Esophagus muscularis mucosa (tissue), 4 donors: Measurements from ENCODE around the gene AUH. TPM values are rescaled to one million over a fixed set of nuclear protein-coding genes. Genes with fewer than 3 reads are reported as not detected.
A peak's percentile ranks its signal among the peaks of the same experiment; 100 is the strongest.

ENCODE experiments used
- DNase-seq: peaks from one replicate; pipeline ENCODE4 v3.0.0-alpha.2; 2017; ENCODE audit errors: extremely low spot score
- H3K27ac ChIP-seq, 4 donors: fragments of 200-600 bp; sonication (generic); replicated peaks in 1 of 4; 1 replicate in 3 of 4; 2 replicates in 1 of 4; pipeline ENCODE4 v1.5.1; 2016 to 2019; ENCODE audit warnings: mild to moderate bottlenecking in 1 of 4
- H3K27me3 ChIP-seq, 4 donors: fragments of 200-600 bp; sonication (generic); one replicate each; pipeline versions ENCODE4 v1.5.1 to v1.6.0; 2016 to 2019
- H3K36me3 ChIP-seq, 4 donors: fragments of 200-600 bp; sonication (generic); one replicate each; pipeline ENCODE4 v1.5.1; 2016 to 2019
- H3K4me1 ChIP-seq, 4 donors: fragments of 200-600 bp; sonication (generic); one replicate each; pipeline ENCODE4 v1.5.1; 2016 to 2019
- H3K4me3 ChIP-seq, 4 donors: fragments of 200-600 bp; sonication (generic); 1 replicate in 2 of 4; 2 replicates in 2 of 4; pipeline ENCODE4 v1.5.1; 2016 to 2019; ENCODE audit warnings: mild to moderate bottlenecking in 4 of 4, moderate library complexity in 1 of 4
- H3K9me3 ChIP-seq, 4 donors: fragments of 200-600 bp; sonication (generic); 1 replicate in 3 of 4; 2 replicates in 1 of 4; pipeline ENCODE4 v1.5.1; 2016 to 2019
- EP300 ChIP-seq: sonication (generic); formaldehyde crosslinking; IDR thresholded peaks from one replicate; pipeline ENCODE4 v1.6.1; 2017; ENCODE audit warnings: antibody characterized with exemption
- POLR2A ChIP-seq: fragments of 450-650 bp; IDR thresholded peaks from one replicate; pipeline ENCODE4 v1.6.1; 2017; ENCODE audit warnings: antibody characterized with exemption, moderate library complexity, mild to moderate bottlenecking, low read depth
- POLR2AphosphoS5 ChIP-seq, 2 donors: sonication (generic); formaldehyde crosslinking; IDR thresholded peaks; one replicate each; pipeline ENCODE4 v1.6.1; 2017; ENCODE audit warnings: antibody characterized with exemption in 2 of 2
- whole genome bisulfite sequencing: methylation state at CpG from one replicate; pipeline ENCODE4 v1.1.5; 2018; 5-methylcytosine and 5-hydroxymethylcytosine counted together
- intact Hi-C: fragments of 100-400 bp; cut with DNase I; formaldehyde crosslinking; loops from one replicate; pipeline ENCODE4 v1.15.1; 2023
- total RNA-seq, 4 donors: library from RNA; depleted of rRNA; stranded (reverse); fragments of >200 nt; gene quantifications; one replicate each; pipeline versions ENCODE4 v1.1.0 to v1.2.1, GENCODE V29; 2016
- TF ChIP-seq, protein P1 (sequence below), 3 experiments: fragments of 200-600 bp in 2 of 3; fragments of 450-650 bp in 1 of 3; sonication (generic) in 2 of 3; IDR thresholded peaks; one replicate each; pipeline ENCODE4 v1.5.1; 2017 to 2019; ENCODE audit warnings: antibody characterized with exemption in 3 of 3, mild to moderate bottlenecking in 2 of 3, moderate library complexity in 1 of 3

AUH gene
- total RNA-seq, 4 donors from 2014 or later = 17.7 to 29.9 (median 22.3) TPM

DNA sequence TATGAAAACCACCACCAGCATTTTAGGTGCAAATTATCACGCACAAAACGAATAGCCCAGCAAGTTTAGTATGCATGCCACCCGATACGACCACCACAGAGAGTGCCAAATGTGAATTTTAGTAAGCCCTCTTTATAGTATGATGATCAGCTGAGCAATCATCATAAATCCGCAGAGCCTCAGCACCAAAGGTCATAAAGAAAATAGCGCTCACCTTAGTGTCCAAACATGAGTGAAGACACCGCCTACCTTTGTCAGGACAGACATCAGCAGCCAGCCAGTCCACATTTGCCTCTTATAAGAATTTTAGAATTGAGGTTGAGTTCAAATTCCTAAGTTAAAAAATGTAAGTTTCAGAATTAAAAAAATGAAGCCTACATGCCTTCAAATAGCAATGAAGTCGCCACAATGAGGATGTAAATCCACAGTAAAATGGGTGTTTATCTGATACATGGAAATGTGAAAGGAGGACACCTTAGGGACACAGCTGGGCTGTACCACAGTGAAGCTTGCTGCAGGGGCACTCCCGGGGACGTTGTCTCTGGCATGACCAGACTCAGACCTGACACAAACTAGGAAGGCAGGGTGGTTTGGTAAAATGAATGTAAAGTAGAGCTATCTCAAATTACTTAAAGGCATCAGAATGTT is 149.0 kb downstream of the AUH start:
- intact Hi-C loops = no loop called here
- peak overlapping the region; percentile 52 to 62 (median 54) for H3K27ac ChIP-seq
- H3K4me3 ChIP-seq = peak overlapping the region in 1 of 4 donors; percentile 16
- no peak for TF ChIP-seq EP300
- TF ChIP-seq, protein P1, sequence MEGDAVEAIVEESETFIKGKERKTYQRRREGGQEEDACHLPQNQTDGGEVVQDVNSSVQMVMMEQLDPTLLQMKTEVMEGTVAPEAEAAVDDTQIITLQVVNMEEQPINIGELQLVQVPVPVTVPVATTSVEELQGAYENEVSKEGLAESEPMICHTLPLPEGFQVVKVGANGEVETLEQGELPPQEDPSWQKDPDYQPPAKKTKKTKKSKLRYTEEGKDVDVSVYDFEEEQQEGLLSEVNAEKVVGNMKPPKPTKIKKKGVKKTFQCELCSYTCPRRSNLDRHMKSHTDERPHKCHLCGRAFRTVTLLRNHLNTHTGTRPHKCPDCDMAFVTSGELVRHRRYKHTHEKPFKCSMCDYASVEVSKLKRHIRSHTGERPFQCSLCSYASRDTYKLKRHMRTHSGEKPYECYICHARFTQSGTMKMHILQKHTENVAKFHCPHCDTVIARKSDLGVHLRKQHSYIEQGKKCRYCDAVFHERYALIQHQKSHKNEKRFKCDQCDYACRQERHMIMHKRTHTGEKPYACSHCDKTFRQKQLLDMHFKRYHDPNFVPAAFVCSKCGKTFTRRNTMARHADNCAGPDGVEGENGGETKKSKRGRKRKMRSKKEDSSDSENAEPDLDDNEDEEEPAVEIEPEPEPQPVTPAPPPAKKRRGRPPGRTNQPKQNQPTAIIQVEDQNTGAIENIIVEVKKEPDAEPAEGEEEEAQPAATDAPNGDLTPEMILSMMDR (IDR thresholded peaks at IDR 0.05) = no peak
- TF ChIP-seq POLR2AphosphoS5 (IDR thresholded peaks at IDR 0.05) = no peak
- no peak for TF ChIP-seq POLR2A
- WGBS = 96% methylated on average over 10 of the region's 10 CpGs
- no peaks in the 10 kb centered on the region for H3K9me3 ChIP-seq
- no peak for DNase-seq
- H3K27me3 ChIP-seq = no peaks in the 10 kb centered on the region
- H3K4me1 ChIP-seq = peaks cover 8 to 25% (median 16%) of the 10 kb centered on the region in 4 donors
- peaks cover 0 to 19% (median 8%) of the 10 kb centered on the region in 4 donors for H3K36me3 ChIP-seq

DNA sequence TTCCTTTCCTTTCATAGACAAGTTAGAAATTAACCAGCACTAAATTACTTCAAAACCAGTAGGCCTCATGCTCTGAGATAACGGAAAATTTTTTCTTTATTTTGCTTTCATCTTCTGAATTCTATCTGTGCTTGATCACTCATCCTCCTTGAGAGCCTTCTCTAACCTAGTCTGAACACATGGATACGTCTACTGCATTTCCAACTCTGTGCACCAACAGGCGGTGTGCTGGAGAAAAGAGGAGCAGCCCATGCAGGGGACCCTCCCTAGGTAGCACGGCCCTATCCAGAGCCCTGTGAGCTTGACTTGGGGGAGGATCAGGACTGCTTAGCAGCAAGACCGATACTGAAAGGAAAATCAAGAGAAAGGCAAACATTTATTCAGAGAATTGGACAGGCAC is 149.8 kb downstream of the AUH start:
- TF ChIP-seq, protein P1 (IDR thresholded peaks at IDR 0.05) = no peak
- no peak for TF ChIP-seq EP300
- TF ChIP-seq POLR2AphosphoS5 (IDR thresholded peaks at IDR 0.05) = no peak
- TF ChIP-seq POLR2A = no peak
- Histone ChIP-seq H3K9me3 (no peaks in the 10 kb centered on the region), H3K4me1 (peaks cover 16 to 33% (median 24%) of the 10 kb centered on the region in 4 donors), H3K36me3 (peaks cover 0 to 19% (median 6%) of the 10 kb centered on the region in 4 donors), H3K27ac (peak overlapping the region; percentile 52 to 62 (median 54)), H3K4me3 (peak overlapping the region in 3 of 4 donors; percentile 15 to 26 (median 16)), H3K27me3 (no peaks in the 10 kb centered on the region)
- intact Hi-C loops = no loop called here
- WGBS = 57% methylated on average over 5 of the region's 5 CpGs
- no peak for DNase-seq

DNA sequence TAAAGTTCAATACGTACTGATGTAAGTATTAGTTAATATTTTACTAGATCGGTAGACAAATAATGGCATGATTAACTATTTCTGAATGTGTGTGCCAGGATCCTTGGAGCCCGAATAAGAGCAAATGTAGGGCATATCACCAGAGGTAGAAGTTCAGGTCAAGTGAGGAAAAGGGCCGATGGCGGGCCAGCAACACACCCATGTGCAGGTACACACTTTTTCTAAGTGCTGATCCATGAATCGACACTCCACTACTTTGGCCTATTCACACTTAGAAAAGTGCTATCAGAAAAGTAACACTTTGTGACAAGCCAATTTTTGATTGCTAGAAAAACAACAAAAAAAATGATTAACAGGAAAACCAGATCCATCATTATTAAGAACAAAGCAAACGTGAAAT is 150.3 kb downstream of the AUH start:
- WGBS = 90% methylated on average over 7 of the region's 7 CpGs
- intact Hi-C loops = no loop called here
- DNase-seq = no peak
- Histone ChIP-seq H3K27me3 (no peaks in the 10 kb centered on the region), H3K9me3 (no peaks in the 10 kb centered on the region), H3K4me1 (peaks cover 16 to 37% (median 27%) of the 10 kb centered on the region in 4 donors), H3K4me3 (no peak overlapping the region), H3K27ac (peak overlapping the region; percentile 52 to 62 (median 54)), H3K36me3 (peaks cover 0 to 16% (median 6%) of the 10 kb centered on the region in 4 donors)
- TF ChIP-seq EP300 = no peak
- no peak for TF ChIP-seq POLR2AphosphoS5 (IDR thresholded peaks at IDR 0.05)
- TF ChIP-seq, protein P1 (IDR thresholded peaks at IDR 0.05) = no peak
- no peak for TF ChIP-seq POLR2A

DNA sequence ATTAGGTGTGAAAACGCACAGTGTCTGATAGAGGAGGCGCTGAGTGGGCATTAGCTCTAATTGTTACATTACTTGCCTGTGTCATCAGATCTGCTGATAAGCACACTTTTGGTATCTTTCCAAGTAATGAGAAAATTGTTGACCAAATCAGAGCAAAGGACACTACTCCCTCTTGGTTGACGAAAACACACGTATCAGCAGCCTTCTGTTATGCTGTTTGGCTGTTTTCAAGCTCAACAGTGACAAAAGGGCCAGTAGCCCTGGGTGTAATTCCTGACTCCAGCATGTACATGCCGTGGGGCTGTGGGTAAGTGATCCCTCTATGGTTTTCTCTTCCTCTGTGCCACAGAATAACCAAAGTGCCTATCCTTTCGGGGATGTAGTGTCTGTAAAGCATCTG is 151.4 kb downstream of the AUH start:
- intact Hi-C loops = no loop called here
- TF ChIP-seq, protein P1 (IDR thresholded peaks at IDR 0.05) = no peak
- no peak for TF ChIP-seq EP300
- TF ChIP-seq POLR2A = no peak
- TF ChIP-seq POLR2AphosphoS5 (IDR thresholded peaks at IDR 0.05) = no peak
- Histone ChIP-seq H3K27ac (no peak overlapping the region), H3K36me3 (peaks cover 0 to 16% (median 6%) of the 10 kb centered on the region in 4 donors), H3K9me3 (no peaks in the 10 kb centered on the region), H3K27me3 (no peaks in the 10 kb centered on the region), H3K4me3 (no peak overlapping the region), H3K4me1 (peaks cover 16 to 37% (median 27%) of the 10 kb centered on the region in 4 donors)
- 95% methylated on average over 6 of the region's 6 CpGs for WGBS
- DNase-seq = no peak
